CD14-positive monocyte (primary cell): ENCODE results near the gene PGAP2. TPM values are rescaled to one million over a fixed set of nuclear protein-coding genes. Genes with fewer than 3 reads are reported as not detected.
A peak's percentile ranks its signal among the peaks of the same experiment; 100 is the strongest.

Experiments used
- DNase-seq, 3 donors: peaks; one replicate each; pipeline ENCODE4 v3.0.0-alpha.2; 2011 to 2022
- H2AFZ ChIP-seq: 2 replicates; pipeline ENCODE4 v1.6.0; 2012; ENCODE audit warnings: mild to moderate bottlenecking, low read depth, low read length, inconsistent platforms; ENCODE audit not compliant: insufficient read depth, poor library complexity, severe bottlenecking
- H3K27ac ChIP-seq, 2 donors: 1 replicate in 1 of 2; 2 replicates in 1 of 2; pipeline ENCODE4 v1.5.1; 2012 to 2013; ENCODE audit warnings: low read length in 2 of 2, control low read depth in 1 of 2, inconsistent platforms in 1 of 2, low read depth in 1 of 2, mild to moderate bottlenecking in 1 of 2
- H3K27me3 ChIP-seq, 2 donors: one replicate each; pipeline versions ENCODE4 v1.6.0 to v1.6.1; 2011 to 2013; ENCODE audit warnings: low read length in 2 of 2; ENCODE audit not compliant: control insufficient read depth in 2 of 2, insufficient read depth in 2 of 2
- H3K36me3 ChIP-seq, 2 donors: replicated peaks in 1 of 2; 1 replicate in 1 of 2; 2 replicates in 1 of 2; pipeline versions ENCODE4 v1.5.1 to v1.6.1; 2012 to 2013; ENCODE audit warnings: low read length in 2 of 2, control low read depth in 1 of 2, inconsistent platforms in 1 of 2, mild to moderate bottlenecking in 1 of 2; ENCODE audit not compliant: insufficient read depth in 2 of 2, control insufficient read depth in 1 of 2
- H3K4me1 ChIP-seq, 2 donors: 1 replicate in 1 of 2; 2 replicates in 1 of 2; pipeline versions ENCODE4 v1.5.1 to v1.6.1; 2012 to 2013; ENCODE audit warnings: low read length in 2 of 2, control low read depth in 1 of 2, inconsistent platforms in 1 of 2, mild to moderate bottlenecking in 1 of 2, moderate library complexity in 1 of 2; ENCODE audit not compliant: insufficient read depth in 2 of 2, control insufficient read depth in 1 of 2
- H3K4me2 ChIP-seq: replicated peaks from 2 replicates; pipeline ENCODE3; 2012; ENCODE audit warnings: low read length, moderate library complexity, mild to moderate bottlenecking; ENCODE audit not compliant: poor library complexity, severe bottlenecking; ENCODE audit errors: extremely low read depth
- H3K4me3 ChIP-seq, 3 experiments: fragments of 200-600 bp in 1 of 3; sonication (generic) in 1 of 3; replicated peaks in 1 of 3; 1 replicate in 2 of 3; 2 replicates in 1 of 3; pipeline ENCODE4 v1.5.1; 2011 to 2013; ENCODE audit warnings: low read length in 3 of 3, mild to moderate bottlenecking in 3 of 3, control low read depth in 2 of 3, low read depth in 2 of 3, inconsistent platforms in 1 of 3, moderate library complexity in 1 of 3
- H3K79me2 ChIP-seq: 2 replicates; pipeline ENCODE4 v1.6.0; 2012; ENCODE audit warnings: mild to moderate bottlenecking, control low read depth, inconsistent platforms, low read length, moderate library complexity; ENCODE audit not compliant: insufficient read depth
- H3K9ac ChIP-seq: 2 replicates; pipeline ENCODE4 v1.6.0; 2017; ENCODE audit warnings: low read length, mild to moderate bottlenecking; ENCODE audit not compliant: insufficient read depth, poor library complexity, severe bottlenecking
- H3K9me3 ChIP-seq, 2 donors: replicated peaks in 1 of 2; 1 replicate in 1 of 2; 2 replicates in 1 of 2; pipeline versions ENCODE4 v1.5.1 to v1.6.1; 2012 to 2013; ENCODE audit warnings: low read length in 2 of 2, control low read depth in 1 of 2; ENCODE audit not compliant: control insufficient read depth in 1 of 2, insufficient read depth in 1 of 2
- H4K20me1 ChIP-seq: 2 replicates; pipeline ENCODE4 v1.6.0; 2012; ENCODE audit warnings: mild to moderate bottlenecking, low read length, control low read depth, moderate library complexity; ENCODE audit not compliant: insufficient read depth
- H3K27ac Mint-ChIP-seq, 7 donors: one replicate each; pipeline ENCODE4 v1.8.0; 2020; ENCODE audit warnings: mild to moderate bottlenecking in 7 of 7, mixed read lengths in 7 of 7, moderate library complexity in 6 of 7, inconsistent platforms in 2 of 7
- H3K27me3 Mint-ChIP-seq, 3 donors: one replicate each; pipeline ENCODE4 v1.8.0; 2021 to 2022; ENCODE audit warnings: low read depth in 3 of 3, mild to moderate bottlenecking in 3 of 3, mixed read lengths in 3 of 3, moderate library complexity in 3 of 3, inconsistent platforms in 1 of 3
- H3K36me3 Mint-ChIP-seq, 2 donors: one replicate each; pipeline ENCODE4 v1.8.0; 2020; ENCODE audit warnings: mixed read lengths in 2 of 2, inconsistent platforms in 1 of 2, mild to moderate bottlenecking in 1 of 2
- H3K4me1 Mint-ChIP-seq: one replicate; pipeline ENCODE4 v1.8.0; 2020; ENCODE audit warnings: mild to moderate bottlenecking, mixed read lengths
- H3K4me3 Mint-ChIP-seq, 2 donors: one replicate each; pipeline ENCODE4 v1.8.0; 2020; ENCODE audit warnings: mild to moderate bottlenecking in 2 of 2, mixed read lengths in 2 of 2, moderate library complexity in 1 of 2
- H3K9me3 Mint-ChIP-seq, 7 donors: one replicate each; pipeline ENCODE4 v1.8.0; 2020 to 2022; ENCODE audit warnings: mixed read lengths in 7 of 7, mild to moderate bottlenecking in 6 of 7, moderate library complexity in 6 of 7, inconsistent platforms in 2 of 7
- WGBS: methylation state at CpG from one replicate; pipeline ENCODE4 v1.1.5; 2013; ENCODE audit warnings: missing lambda C conversion rate; ENCODE audit not compliant: insufficient coverage; 5-methylcytosine and 5-hydroxymethylcytosine counted together
- intact Hi-C, 2 donors: fragments of 100-400 bp; cut with micrococcal nuclease; formaldehyde crosslinking; loops; one replicate each; pipeline versions ENCODE4 v1.15.0 to v1.15.1; 2023
- polyA plus RNA-seq, 3 donors: library from polyadenylated mRNA; depleted of rRNA in 1 of 3; unstranded in 2 of 3; stranded (reverse) in 1 of 3; fragments of 300-500 nt in 2 of 3; fragments of >200 nt in 1 of 3; fragmentation: Illumina TruSeq in 2 of 3; gene quantifications; 1 replicate in 2 of 3; 2 replicates in 1 of 3; pipeline ENCODE4 v1.2.3, GENCODE V29; 2012 to 2021
- TF ChIP-seq, protein P1 (sequence below): fragments of 200-600 bp; IDR thresholded peaks from one replicate; pipeline ENCODE4 v1.8.0; 2022; ENCODE audit warnings: antibody characterized with exemption, mild to moderate bottlenecking

The PGAP2 gene
- polyA plus RNA-seq, 3 donors, result 5.8 to 17.9 (median 6.8) TPM

DNA sequence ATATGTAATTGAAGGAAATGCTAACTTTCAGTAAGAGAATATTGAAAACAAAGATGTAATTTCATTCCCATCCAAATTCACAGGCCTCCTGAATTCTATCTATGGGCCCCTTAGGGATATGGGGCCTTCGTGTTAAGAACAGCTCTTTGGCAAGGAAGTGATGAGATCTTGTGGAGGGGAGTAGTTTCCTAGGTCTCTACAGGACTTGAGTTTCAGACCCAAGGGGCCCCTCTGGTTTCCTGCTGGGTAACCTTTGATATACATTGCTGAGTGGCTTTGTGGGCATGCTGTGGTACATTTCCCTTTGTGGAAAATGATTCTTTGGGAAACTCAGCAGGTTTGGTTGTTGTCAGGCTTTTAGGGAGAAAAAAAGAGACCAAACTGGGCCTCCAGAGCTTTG lies 53.3 kb downstream of the PGAP2 start:
- Histone ChIP-seq H3K4me3 (no peak overlapping the region), H3K27ac (peak overlapping the region in 1 of 2 donors; percentile 94), H3K4me1 (peaks cover 71 to 81% of the 10 kb centered on the region in 2 donors), H2AFZ (no peak overlapping the region), H3K36me3 (no peaks in the 10 kb centered on the region), H4K20me1 (peaks cover 92% of the 10 kb centered on the region), H3K27me3 (no peaks in the 10 kb centered on the region), H3K4me2 (no peak overlapping the region), H3K9ac (no peak overlapping the region), H3K79me2 (peaks cover 100% of the 10 kb centered on the region), H3K9me3 (no peaks in the 10 kb centered on the region)
- no peaks in the 10 kb centered on the region for H3K9me3 Mint-ChIP-seq
- no CpG with 5 or more reads among the region's 1 CpG for WGBS
- peaks cover 0 to 3% (median 0%) of the 10 kb centered on the region in 3 donors for H3K27me3 Mint-ChIP-seq
- no peak overlapping the region for H3K4me3 Mint-ChIP-seq
- no peak for DNase-seq
- H3K4me1 Mint-ChIP-seq, result peaks cover 85% of the 10 kb centered on the region
- H3K27ac Mint-ChIP-seq, result peak overlapping the region in 2 of 7 donors; percentile 40 to 77
- TF ChIP-seq, protein P1, sequence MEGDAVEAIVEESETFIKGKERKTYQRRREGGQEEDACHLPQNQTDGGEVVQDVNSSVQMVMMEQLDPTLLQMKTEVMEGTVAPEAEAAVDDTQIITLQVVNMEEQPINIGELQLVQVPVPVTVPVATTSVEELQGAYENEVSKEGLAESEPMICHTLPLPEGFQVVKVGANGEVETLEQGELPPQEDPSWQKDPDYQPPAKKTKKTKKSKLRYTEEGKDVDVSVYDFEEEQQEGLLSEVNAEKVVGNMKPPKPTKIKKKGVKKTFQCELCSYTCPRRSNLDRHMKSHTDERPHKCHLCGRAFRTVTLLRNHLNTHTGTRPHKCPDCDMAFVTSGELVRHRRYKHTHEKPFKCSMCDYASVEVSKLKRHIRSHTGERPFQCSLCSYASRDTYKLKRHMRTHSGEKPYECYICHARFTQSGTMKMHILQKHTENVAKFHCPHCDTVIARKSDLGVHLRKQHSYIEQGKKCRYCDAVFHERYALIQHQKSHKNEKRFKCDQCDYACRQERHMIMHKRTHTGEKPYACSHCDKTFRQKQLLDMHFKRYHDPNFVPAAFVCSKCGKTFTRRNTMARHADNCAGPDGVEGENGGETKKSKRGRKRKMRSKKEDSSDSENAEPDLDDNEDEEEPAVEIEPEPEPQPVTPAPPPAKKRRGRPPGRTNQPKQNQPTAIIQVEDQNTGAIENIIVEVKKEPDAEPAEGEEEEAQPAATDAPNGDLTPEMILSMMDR, result no peak
- intact Hi-C loops, result no loop called here
- H3K36me3 Mint-ChIP-seq, result peaks cover 8 to 21% of the 10 kb centered on the region in 2 donors

DNA sequence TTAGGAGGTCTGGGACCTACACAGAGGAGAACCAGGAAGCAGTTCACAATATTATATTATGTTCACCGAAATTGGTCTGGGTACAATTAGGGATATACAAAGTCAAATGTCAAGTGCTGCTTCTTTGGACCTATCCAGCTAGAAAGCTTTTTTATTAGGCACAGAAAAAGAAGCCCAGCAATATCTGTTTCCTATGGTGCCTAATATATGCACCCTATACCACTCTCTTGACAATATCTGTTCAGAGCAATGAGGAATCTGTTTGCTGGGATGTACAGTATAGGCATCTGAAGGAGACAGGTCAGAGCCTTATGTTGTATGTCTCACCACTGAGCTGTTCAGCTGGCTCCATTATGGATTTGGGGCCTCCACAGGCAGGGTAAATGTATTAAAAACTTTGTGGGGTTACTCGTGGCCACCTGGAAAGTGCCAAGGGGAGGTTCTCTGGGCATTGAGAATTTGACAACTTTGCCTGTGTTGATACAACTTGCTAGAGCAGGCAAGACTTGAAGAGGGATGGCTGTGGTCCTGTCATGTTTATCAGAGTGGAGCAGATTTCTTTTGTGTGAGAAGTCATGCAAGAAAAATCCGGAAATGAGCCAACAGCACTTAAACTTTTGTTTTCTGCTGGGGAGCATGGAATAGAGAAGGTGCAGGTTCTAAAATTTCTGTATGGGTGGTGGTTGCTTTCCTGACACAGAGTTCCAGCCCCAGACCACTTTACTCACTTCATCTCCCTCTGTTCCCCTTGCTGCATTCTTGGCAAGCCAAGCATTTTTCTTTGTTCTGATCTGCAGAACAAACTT lies 57.2 kb downstream of the PGAP2 start:
- TF ChIP-seq, protein P1, result no peak
- peak in 2 of 3 donors; percentile 29 to 47 for DNase-seq
- peaks cover 68% of the 10 kb centered on the region for H3K4me1 Mint-ChIP-seq
- Histone ChIP-seq H2AFZ (no peak overlapping the region), H3K9me3 (no peaks in the 10 kb centered on the region), H3K36me3 (no peaks in the 10 kb centered on the region), H3K27ac (peak overlapping the region; percentile 29 to 89), H3K79me2 (peaks cover 100% of the 10 kb centered on the region), H3K4me3 (peak overlapping the region in 2 of 3 experiments; percentile 0 to 52), H3K4me1 (peaks cover 42 to 43% of the 10 kb centered on the region in 2 donors), H3K4me2 (peak overlapping the region; percentile 45), H3K9ac (peak overlapping the region; percentile 41), H4K20me1 (peaks cover 89% of the 10 kb centered on the region), H3K27me3 (no peaks in the 10 kb centered on the region)
- intact Hi-C loops, result no loop called here
- peak overlapping the region; percentile 58 to 89 for H3K4me3 Mint-ChIP-seq
- 11% methylated on average over 1 of the region's 3 CpGs for WGBS
- H3K9me3 Mint-ChIP-seq, result no peaks in the 10 kb centered on the region
- H3K36me3 Mint-ChIP-seq, result peaks cover 2 to 11% of the 10 kb centered on the region in 2 donors
- H3K27ac Mint-ChIP-seq, result peak overlapping the region; percentile 79 to 97 (median 94)
- peaks cover 0 to 4% (median 3%) of the 10 kb centered on the region in 3 donors for H3K27me3 Mint-ChIP-seq
